Urinary bladder (tissue), 4 donors: ENCODE results near the gene ZFP91. TPM values are rescaled to one million over a fixed set of nuclear protein-coding genes. Genes with fewer than 3 reads are reported as not detected.

ENCODE experiments used
- DNase-seq: peaks from one replicate; pipeline ENCODE4 v3.0.0-alpha.2; 2015; ENCODE audit errors: extremely low spot score
- H3K27ac ChIP-seq: one replicate; pipeline ENCODE4 v1.5.1; 2013; ENCODE audit warnings: low read depth, mild to moderate bottlenecking, moderate library complexity
- H3K36me3 ChIP-seq: one replicate; pipeline ENCODE4 v1.6.1; 2013; ENCODE audit warnings: mild to moderate bottlenecking, moderate library complexity; ENCODE audit not compliant: insufficient read depth
- H3K4me1 ChIP-seq: one replicate; pipeline ENCODE4 v1.6.1; 2013; ENCODE audit warnings: mild to moderate bottlenecking, moderate library complexity; ENCODE audit not compliant: insufficient read depth
- H3K4me3 ChIP-seq: one replicate; pipeline ENCODE4 v1.5.1; 2013; ENCODE audit warnings: low read depth, low read length
- WGBS: extraction: QIAGEN DNeasy Blood & Tissue Kit; methylation state at CpG from one replicate; pipeline ENCODE4 v1.1.7; 2013; 5-methylcytosine and 5-hydroxymethylcytosine counted together
- polyA plus RNA-seq: library from polyadenylated mRNA; stranded (reverse); fragments of 200-250 nt; gene quantifications from one replicate; pipeline ENCODE4 v1.2.3, GENCODE V29; 2013
- total RNA-seq: library from RNA; depleted of rRNA; stranded (reverse); fragments of >200 nt; gene quantifications from one replicate; pipeline ENCODE4 v1.2.3, GENCODE V29; 2014
- donor health status: healthy with polysubstance abuse.
- donor health status: healthy.

ZFP91 gene
- total and polyA plus RNA-seq, 2 donors = 37.9 to 54.0 TPM

DNA sequence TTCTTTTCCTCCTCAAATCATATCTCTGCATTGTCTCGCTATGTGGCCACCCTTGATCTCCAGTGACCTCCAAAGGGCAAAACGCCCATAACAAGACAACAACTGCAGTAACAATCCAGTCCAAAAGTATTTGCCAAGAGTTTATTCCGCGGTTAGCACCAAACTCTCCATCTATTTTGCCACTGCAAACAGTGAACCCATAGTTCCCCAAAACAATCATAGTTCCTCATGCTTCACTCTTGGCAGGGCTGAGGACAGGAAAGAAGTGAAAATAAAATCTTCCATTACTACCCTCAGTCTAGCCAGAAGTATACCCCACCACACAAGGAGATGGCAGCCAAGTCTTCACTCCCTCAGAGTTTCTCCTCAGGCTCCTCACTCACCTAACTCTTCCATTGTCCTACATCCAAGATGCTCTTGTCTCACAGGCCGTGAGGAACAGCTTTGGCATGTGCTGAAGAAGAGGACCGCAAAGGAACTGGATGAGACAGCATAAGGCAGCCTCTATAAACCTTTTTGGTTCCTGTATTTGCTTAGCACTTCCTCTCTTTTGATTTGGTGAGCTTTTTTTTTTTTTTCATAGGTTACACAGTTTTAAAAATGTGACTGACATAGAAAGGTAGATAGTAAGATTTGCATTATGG lies 3.4 kb upstream of the ZFP91 start, which contains the start of gene LPXN:
Gene LPXN (minus strand): TSS at position 480 of the 644 bp plus-strand sequence. CDS start 84 bp downstream, at position 396.
- WGBS = 75% methylated on average over 6 of the region's 6 CpGs
- DNase-seq = no peak
- Histone ChIP-seq H3K4me1 (no peaks in the 10 kb centered on the region), H3K27ac (peak within 1 kb of the TSS; percentile 64), H3K4me3 (peak within 1 kb of the TSS; percentile 12), H3K36me3 (peaks cover under 1% of the 10 kb centered on the region)

DNA sequence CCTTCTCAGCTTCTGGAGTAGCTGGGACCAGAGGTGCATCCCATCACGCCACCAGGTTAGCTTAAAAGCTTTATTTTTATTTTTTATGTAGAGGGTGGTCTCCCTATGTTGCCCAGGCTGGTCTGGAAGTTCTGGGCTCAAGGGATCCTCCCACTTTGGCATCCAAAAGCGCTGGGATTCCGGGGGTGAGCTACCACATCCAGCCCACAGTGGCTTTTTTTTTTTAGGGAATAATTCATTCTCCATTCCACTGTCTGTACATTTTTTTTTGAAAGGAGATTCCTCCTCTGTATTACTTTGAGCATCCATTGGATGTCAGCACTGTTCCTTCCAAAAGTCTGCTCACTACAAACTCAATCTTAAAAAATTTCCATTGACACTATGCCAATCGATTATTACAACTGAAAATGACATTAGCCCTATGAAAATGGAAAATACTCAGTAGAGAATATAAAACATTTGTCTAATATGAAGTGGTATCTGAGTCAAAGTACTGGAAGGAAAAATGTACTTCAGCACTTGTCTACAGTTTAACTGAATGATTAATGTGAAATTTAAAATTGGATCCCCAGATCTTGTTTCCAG lies 1.9 kb upstream of the ZFP91 start:
- Histone ChIP-seq H3K4me3 (peak overlapping the region; percentile 58), H3K27ac (peak overlapping the region; percentile 98), H3K36me3 (no peaks in the 10 kb centered on the region), H3K4me1 (no peaks in the 10 kb centered on the region)
- WGBS = 31% methylated on average over 4 of the region's 4 CpGs
- no peak for DNase-seq

GRCh38 chr11:58577555-58578135 lies 1.2 kb upstream of the ZFP91 start:
- peak overlapping the region; percentile 98 for H3K27ac ChIP-seq
- WGBS = under 1% methylated on average over 21 of the region's 21 CpGs
- H3K4me1 ChIP-seq = no peaks in the 10 kb centered on the region
- peak overlapping the region; percentile 58 for H3K4me3 ChIP-seq
- no peak for DNase-seq
- H3K36me3 ChIP-seq = no peaks in the 10 kb centered on the region

GRCh38 chr11:58578136-58578634 lies 678 bp upstream of the ZFP91 start:
- Histone ChIP-seq H3K27ac (peak overlapping the region; percentile 100), H3K4me1 (no peaks in the 10 kb centered on the region), H3K36me3 (no peaks in the 10 kb centered on the region), H3K4me3 (peak overlapping the region; percentile 98)
- DNase-seq = peak; percentile 99
- WGBS = under 1% methylated on average over 33 of the region's 33 CpGs

GRCh38 chr11:58579192-58580129 lies 598 bp downstream of the ZFP91 start:
- peak; percentile 87 for DNase-seq
- peak overlapping the region; percentile 98 for H3K4me3 ChIP-seq
- peak overlapping the region; percentile 99 for H3K27ac ChIP-seq
- no peaks in the 10 kb centered on the region for H3K36me3 ChIP-seq
- WGBS = under 1% methylated on average over 78 of the region's 78 CpGs
- H3K4me1 ChIP-seq = no peaks in the 10 kb centered on the region

- H3K36me3 ChIP-seq = no peaks in the 10 kb centered on the region
- peak overlapping the region; percentile 48 for H3K27ac ChIP-seq
- no peak overlapping the region for H3K4me3 ChIP-seq
- no peaks in the 10 kb centered on the region for H3K4me1 ChIP-seq
- WGBS = 16% methylated on average over 2 of the region's 2 CpGs
- DNase-seq = no peak
Measured at GRCh38 chr11:58580311-58580710, 1.4 kb downstream of the ZFP91 start.

DNA sequence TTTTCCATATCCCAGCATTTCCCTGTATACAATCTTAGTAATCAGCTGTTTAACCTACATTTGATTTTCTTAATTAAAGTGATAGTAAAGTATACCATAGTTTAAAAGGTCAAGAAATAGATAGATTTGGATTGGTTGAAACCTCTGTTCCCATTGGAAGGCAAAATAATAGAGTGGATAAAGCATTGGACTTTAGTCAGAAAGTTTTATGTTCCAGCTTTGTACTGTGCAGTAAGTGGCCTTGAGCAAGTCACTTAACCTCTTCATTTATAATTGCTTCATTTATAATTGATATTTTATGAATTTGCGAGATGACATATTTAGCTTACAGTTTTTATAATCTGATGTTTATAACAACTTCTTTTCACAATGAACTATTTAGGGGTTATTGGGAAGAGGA lies 3.6 kb downstream of the ZFP91 start:
- no peak for DNase-seq
- Histone ChIP-seq H3K36me3 (no peaks in the 10 kb centered on the region), H3K27ac (no peak overlapping the region), H3K4me3 (no peak overlapping the region), H3K4me1 (no peaks in the 10 kb centered on the region)
- WGBS = 93% methylated on average over 1 of the region's 1 CpG

GRCh38 chr11:58586998-58587397 lies 8.1 kb downstream of the ZFP91 start:
- Histone ChIP-seq H3K36me3 (no peaks in the 10 kb centered on the region), H3K4me3 (no peak overlapping the region), H3K4me1 (no peaks in the 10 kb centered on the region), H3K27ac (no peak overlapping the region)
- WGBS = 85% methylated on average over 2 of the region's 2 CpGs
- no peak for DNase-seq

DNA sequence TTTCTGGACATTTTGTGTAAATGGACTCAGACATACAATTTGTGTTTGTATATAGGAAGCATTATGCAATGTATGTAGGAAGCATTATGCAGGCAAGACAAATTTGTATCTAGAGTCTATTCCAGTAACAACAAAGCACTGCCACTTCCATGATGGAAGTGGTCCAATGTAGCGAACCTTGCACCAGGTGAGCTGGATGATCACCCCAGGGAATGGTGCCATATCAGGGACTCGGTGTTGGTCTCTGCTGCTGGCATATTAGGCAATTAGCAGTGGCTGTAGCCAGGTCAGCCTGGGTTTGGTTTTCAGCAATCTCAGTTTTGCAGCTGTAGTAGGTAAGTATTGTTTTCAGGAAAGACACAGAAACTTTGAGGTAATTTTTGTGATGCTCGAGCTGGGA lies 12.8 kb downstream of the ZFP91 start:
- no peak for DNase-seq
- H3K27ac ChIP-seq = no peak overlapping the region
- H3K36me3 ChIP-seq = no peaks in the 10 kb centered on the region
- peaks cover 2% of the 10 kb centered on the region for H3K4me1 ChIP-seq
- H3K4me3 ChIP-seq = no peak overlapping the region
- 97% methylated on average over 3 of the region's 3 CpGs for WGBS

GRCh38 chr11:58592760-58593472 lies 14.1 kb downstream of the ZFP91 start:
- WGBS = 79% methylated on average over 5 of the region's 5 CpGs
- H3K4me1 ChIP-seq = peaks cover 2% of the 10 kb centered on the region
- no peaks in the 10 kb centered on the region for H3K36me3 ChIP-seq
- no peak for DNase-seq
- no peak overlapping the region for H3K4me3 ChIP-seq
- H3K27ac ChIP-seq = no peak overlapping the region

DNA sequence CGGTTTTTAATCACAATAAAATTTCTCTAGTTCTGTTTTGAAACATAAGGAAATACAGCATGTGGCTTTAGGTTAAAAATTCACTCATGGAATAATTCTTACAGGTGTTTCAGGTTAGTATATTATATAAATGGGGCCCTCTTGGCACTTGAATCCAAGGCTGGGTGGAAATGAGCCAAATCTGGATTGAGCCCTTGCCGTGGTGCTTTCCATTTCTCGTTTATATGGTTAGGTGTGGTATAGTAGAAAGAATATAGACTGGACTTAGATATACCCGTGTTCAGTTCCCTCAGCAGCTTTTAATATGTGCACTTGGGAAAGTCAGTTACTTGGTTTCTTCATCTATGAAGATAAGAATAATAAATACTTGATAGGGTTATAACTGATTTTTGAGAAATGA lies 16.0 kb downstream of the ZFP91 start:
- Histone ChIP-seq H3K27ac (no peak overlapping the region), H3K4me3 (no peak overlapping the region), H3K36me3 (no peaks in the 10 kb centered on the region), H3K4me1 (peaks cover 2% of the 10 kb centered on the region)
- DNase-seq = no peak
- WGBS = 65% methylated on average over 4 of the region's 4 CpGs

GRCh38 chr11:58596621-58597020 lies 17.8 kb downstream of the ZFP91 start:
- WGBS = 79% methylated on average over 3 of the region's 3 CpGs
- Histone ChIP-seq H3K4me3 (no peak overlapping the region), H3K36me3 (no peaks in the 10 kb centered on the region), H3K4me1 (peaks cover 2% of the 10 kb centered on the region), H3K27ac (no peak overlapping the region)
- no peak for DNase-seq
